Activated CD4-positive, alpha-beta T cell treated with anti-CD3 and anti-CD28 coated beads, Interleukin-2, Interleukin-4, amounts not matched to agents 100 ng/mL and 50 ng/mL, durations not matched to agents 16 hours and 8 hours (primary cell): ENCODE results near the gene PTPN7.

ENCODE experiments used
- DNase-seq: peaks from one replicate; pipeline ENCODE4 v3.0.0-alpha.2; 2020; ENCODE audit warnings: low spot score

The PTPN7 gene

DNA sequence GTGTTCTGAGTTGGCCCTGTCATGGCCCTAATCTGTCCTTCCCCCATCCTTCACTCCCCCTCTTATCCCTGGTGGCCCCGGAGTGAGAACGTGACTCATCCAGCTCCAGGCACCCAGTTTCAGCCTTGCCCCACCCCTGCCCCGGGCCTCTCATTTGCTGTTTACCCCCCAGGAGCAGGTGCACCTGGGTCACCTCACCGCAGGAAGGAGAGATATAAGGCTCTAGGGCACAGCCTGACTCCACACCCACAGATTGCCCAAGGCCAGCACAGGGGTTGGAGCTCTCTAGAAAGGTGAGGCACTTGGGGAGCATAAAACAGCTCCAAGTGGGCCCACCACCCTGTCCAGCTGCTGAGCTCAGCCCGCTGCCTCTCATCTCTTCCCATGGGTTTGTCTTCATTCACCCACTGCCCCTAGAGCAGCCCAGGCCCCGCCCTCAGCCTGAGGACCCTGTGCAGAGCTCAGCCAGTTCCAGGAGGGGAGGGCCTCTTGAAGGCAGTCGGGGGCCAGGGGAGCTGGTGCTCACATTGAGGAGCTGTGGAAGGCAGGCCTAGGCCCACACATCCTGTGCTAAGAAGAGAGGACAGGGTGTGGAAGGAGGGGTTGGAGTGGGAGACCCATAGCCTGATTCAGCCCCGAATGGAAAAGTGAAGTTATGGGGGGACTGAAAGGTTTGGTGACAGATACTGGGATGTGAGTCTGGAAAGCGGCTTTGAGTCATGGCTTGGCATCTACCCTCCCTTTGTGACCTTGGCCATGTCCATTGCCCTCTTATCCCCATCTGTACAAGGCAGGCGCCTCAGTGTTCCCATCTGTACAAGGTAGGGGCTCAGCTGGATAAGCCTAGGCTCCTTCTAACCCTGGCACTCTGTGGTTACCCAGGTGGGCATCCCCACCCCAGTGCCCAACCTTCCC lies 53.8 kb downstream of the PTPN7 start:
- no peak for DNase-seq

DNA sequence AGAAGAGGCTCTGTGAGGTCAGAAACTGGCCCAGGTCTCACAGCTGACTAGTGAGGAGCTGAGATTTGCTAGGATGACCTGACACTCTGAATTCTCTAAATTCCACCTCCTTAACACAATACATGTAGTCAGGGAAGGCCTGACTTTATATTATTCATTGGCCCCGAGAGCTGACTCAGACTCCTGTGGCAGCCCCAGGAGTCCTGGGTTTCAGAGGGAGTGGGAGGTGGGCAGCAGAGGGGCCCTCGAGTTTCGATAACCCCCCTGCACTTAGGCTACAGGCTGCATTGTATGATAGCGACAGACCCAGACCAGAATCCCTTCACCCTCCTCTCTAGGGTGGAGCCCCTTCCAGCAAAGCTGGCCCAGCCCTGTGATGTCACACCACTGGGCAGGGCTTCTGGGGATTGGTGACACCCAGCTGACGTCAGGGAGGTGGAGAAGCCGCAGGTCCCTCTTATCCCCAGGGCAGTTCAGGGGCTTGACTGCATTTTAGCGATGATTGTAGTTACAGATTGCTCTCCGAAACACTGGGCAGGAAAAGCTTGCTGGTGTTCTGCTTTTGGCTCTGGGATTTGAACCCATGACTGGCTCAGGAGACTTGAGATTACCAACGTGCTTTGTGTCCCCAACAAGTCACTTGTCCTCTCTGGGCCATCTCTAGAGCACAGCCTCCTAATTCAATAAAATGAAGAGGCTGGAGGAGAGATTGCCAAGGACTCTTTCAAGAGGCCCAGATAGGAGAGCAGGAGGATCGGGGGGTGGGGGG lies 54.6 kb downstream of the PTPN7 start:
- DNase-seq = no peak

DNA sequence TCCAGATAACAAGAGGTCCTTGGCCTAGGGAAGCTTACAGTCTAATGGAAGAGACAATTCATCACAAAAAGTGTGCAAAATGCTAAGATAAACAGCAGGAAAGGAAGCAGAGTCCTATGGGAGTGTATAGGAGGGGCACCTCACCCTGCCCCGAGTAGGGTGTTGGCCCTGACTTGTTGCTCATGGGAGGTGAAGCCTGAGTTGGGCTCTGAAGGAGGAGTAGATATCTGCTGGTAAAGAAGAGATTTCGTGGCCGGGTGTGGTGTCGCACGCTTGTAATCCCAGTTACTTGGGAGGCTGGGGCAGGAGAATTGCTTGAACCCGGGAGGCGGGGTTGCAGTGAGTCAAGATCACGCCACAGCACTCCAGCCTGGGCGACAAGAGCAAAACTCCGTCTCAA lies 56.3 kb downstream of the PTPN7 start:
- DNase-seq = no peak

DNA sequence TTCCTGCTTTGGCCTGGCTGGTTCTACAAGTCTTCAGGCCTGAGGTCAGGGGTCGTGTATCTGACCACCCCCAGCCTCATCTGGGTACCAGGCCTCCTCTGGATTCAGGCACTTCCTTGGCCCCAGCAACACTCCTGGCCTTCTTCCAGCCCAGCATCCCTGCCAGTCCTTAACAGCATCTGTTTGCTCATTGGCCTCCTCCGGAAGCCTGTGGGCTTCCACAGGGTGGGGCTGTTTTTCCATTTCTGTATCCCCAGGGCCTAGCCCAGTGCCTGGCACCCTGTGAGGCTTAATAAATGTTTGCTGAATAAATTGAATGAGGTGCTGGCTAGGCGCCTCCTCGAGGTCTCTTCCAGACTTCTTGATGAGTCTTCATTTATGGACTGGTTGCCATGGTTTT lies 59.2 kb downstream of the PTPN7 start:
- DNase-seq = no peak
